Measurements from ENCODE around the gene DPYD.

DNA sequence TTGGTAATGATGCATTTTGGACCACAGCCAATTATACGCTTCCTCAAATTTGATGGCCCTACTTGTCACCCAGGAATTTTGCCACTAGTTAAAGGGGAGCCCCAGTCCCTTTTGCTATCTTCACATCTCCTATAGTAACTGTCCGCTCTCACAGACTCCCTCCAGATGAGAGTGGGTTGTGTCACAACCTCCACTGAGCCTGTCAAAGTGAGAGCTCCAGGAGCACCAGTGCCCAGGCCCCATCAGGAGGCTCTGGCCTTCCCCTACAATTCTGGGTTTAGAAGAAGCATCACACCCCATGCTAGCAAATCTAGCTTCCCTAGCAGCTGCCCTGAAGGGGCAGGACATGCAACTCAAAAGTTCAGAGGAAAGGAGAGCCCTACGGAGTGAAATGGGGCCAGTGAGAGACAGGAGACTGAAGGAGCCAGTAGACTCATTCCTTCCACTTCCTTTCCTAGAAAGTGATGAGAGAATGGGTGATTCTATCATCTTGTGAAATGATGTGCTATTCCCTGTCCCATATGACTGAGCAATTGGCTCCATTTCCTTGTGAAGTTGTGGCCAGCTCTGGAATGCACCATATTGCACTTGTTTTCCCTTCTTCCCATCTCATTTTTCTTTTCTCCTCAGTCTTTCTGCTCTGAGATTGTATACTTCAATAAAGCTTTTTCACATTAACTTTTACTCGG lies 541.3 kb downstream of the DPYD start:
- TF ChIP-seq, protein P1, sequence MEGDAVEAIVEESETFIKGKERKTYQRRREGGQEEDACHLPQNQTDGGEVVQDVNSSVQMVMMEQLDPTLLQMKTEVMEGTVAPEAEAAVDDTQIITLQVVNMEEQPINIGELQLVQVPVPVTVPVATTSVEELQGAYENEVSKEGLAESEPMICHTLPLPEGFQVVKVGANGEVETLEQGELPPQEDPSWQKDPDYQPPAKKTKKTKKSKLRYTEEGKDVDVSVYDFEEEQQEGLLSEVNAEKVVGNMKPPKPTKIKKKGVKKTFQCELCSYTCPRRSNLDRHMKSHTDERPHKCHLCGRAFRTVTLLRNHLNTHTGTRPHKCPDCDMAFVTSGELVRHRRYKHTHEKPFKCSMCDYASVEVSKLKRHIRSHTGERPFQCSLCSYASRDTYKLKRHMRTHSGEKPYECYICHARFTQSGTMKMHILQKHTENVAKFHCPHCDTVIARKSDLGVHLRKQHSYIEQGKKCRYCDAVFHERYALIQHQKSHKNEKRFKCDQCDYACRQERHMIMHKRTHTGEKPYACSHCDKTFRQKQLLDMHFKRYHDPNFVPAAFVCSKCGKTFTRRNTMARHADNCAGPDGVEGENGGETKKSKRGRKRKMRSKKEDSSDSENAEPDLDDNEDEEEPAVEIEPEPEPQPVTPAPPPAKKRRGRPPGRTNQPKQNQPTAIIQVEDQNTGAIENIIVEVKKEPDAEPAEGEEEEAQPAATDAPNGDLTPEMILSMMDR (IDR thresholded peaks at IDR 0.05; ENCODE audit: low read length), result no peak
- TF ChIP-seq EZH2 (optimal IDR thresholded peaks at IDR 0.05; ENCODE audit: low read depth, low read length), result no peak
